GM12875 (cell line): ENCODE measurements around the gene RNF149.

ENCODE experiments used
- H3K4me3 ChIP-seq: one replicate; pipeline ENCODE4 v1.5.1; 2011; ENCODE audit warnings: low read depth, low read length, control low read depth
- TF ChIP-seq, protein P1 (sequence below): IDR thresholded peaks from 2 replicates; pipeline ENCODE4 v1.5.1; 2011; ENCODE audit warnings: low read depth, mild to moderate bottlenecking, control low read depth, inconsistent platforms, low read length, moderate library complexity, borderline replicate concordance; ENCODE audit not compliant: insufficient read depth

RNF149 gene

DNA sequence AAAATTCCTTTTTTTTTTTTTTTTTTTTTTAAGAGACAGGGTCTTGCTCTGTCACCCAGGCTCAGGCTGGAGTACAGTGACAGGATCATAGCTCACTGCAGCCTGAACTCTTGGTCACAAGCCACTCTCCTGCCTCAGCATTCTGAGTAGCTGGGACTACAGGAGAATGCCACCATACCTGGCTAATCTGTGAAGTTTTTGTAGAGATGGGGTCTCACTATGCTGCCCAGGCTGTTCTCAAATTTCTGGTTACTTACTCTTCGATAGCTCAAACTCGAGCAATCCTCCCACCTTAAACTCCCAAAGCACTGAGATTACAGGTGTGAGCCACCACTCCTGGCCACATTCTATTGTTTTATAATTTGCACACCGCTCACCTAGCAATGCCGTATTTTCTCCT lies 27.0 kb downstream of the RNF149 start:
- H3K4me3 ChIP-seq = no peak overlapping the region
- TF ChIP-seq, protein P1, sequence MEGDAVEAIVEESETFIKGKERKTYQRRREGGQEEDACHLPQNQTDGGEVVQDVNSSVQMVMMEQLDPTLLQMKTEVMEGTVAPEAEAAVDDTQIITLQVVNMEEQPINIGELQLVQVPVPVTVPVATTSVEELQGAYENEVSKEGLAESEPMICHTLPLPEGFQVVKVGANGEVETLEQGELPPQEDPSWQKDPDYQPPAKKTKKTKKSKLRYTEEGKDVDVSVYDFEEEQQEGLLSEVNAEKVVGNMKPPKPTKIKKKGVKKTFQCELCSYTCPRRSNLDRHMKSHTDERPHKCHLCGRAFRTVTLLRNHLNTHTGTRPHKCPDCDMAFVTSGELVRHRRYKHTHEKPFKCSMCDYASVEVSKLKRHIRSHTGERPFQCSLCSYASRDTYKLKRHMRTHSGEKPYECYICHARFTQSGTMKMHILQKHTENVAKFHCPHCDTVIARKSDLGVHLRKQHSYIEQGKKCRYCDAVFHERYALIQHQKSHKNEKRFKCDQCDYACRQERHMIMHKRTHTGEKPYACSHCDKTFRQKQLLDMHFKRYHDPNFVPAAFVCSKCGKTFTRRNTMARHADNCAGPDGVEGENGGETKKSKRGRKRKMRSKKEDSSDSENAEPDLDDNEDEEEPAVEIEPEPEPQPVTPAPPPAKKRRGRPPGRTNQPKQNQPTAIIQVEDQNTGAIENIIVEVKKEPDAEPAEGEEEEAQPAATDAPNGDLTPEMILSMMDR = no peak

DNA sequence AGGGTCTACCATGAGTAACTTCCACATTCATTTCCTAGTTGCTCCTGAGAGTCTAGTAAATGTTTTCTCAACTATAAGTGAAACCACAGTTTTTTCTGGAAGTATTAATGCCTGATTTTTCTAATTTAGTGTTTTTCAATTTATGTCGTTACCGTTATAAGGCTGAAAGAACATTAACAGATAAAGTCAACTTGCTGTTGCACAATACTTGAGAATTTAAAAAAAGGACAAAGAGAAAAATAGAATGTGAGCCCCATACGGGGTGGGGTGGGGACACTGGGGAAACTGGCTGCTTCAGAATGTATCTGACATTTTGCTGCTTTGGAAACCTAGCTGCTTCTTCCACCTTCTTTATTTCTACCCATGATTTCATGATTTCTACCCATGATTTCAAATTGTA lies 29.6 kb downstream of the RNF149 start:
- TF ChIP-seq, protein P1 = no peak
- no peak overlapping the region for H3K4me3 ChIP-seq

DNA sequence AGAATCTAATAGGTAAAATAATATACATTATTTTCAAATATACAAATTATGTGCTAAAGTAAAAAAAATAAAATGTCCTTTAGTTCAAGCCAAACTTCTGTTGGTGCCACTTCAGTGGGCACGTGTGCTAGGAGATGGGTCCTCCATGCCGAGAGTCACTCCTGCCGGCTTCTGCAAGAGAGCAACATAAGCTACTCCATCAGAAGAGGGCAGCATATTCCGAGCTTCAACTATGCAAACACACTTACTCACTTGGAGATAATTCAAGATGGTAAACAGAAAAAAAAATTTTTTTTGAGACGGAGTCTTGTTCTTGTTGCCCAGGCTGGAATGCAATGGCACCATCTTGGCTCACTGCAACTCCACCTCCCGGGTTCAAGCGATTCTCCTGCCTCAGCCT lies 31.4 kb downstream of the RNF149 start:
- TF ChIP-seq, protein P1 = no peak
- no peak overlapping the region for H3K4me3 ChIP-seq

DNA sequence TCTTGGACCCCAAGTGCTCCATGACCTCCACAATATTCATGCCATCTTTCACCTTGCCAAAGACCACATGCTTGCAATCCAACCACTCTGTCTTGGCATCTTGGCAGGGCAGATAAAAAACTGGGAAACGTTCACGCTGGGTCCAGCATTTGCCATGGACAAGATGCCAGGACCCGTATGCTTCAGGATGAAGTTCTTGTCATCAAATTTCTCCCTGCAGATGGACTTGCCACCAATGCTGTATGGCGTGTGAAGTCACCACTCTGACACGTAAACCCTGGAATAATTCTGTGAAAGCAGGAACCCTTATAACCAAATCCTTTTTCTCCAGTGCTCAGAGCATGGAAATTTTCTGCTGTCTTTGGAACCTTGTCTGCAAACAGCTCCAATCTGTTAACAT lies 34.4 kb downstream of the RNF149 start:
- no peak overlapping the region for H3K4me3 ChIP-seq
- TF ChIP-seq, protein P1 = no peak

DNA sequence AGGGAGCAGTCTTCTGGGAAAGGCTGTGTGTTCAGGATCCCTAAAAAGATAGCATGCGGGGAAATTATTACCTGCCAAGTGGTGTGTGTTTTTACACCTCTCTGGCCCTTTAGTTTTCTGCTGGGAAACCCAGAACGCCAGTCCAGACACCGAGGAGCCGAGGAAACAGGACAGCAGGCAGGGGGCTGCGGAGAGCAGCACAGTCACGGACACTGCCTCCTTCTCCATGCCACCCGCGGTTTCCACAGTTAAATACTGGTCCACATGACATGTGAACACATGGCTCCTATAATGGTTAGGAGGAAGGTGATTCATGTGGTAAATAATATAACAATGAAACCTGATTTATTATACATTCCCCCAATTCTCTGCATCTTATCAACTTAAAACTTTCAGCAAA lies 35.4 kb downstream of the RNF149 start:
- TF ChIP-seq, protein P1 = no peak

DNA sequence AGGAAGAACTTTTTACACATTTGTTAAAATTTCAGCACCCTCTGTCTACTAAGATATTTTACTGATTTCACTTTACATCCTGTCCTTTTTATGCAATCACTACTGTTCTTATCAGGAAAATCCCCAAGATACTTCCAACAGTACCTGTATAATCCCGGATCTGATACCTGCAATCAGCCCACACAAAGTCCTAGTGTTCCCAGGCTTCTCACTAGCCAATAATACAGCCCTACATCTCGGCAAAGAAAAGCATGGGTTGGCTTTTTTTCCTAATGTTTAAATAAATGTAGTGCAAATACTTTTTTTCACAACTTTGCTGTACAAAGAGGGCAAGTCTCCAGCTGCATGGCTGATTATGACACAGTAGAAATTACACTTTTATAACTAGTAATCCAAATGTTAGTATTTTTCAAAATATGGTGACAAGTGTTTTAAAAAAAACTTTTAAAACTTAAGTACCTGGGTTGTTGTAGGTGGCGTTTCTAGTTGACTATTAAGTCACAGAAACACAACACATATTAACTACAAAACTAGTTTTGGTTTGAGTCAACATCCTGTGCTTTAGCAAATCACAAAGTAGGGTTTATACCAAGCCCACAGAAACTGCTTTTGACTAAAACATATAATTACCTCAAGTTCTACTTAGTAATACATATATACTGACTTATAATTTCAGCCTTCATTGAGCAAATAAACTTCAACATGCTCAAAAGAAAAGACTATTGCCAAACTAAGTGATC lies 36.3 kb downstream of the RNF149 start:
- TF ChIP-seq, protein P1 = no peak
- no peak overlapping the region for H3K4me3 ChIP-seq

More for the DNA sequence above, 35.4 kb downstream of the RNF149 start:
- H3K4me3 ChIP-seq = no peak overlapping the region

DNA sequence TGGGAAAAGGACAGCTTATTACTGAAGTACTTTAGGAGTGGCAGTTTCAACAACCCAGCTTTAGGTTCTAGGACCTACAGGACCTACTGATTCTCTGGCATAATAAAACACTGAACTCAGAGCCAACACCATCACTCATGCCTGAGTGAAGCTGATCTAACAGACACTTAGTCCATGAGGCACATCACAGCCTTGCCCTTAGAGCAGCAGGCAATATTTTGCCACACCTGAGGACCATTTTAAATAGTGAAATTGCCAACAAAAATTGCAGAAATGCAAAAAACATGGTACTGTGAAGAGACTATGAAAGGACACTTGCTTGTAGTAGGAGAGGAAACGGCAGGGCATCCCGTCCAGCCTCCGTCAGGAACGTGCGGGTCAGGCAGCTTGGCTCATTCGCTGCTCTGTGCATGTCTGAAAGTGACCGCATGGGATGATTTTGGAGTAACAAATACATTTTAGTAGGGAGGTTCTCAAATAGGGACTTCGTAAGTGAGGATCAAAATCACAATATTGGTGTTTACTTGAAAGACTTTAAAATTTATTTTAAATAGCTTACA lies 37.7 kb downstream of the RNF149 start:
- TF ChIP-seq, protein P1 = no peak

More for the DNA sequence above, 37.7 kb downstream of the RNF149 start:
- no peak overlapping the region for H3K4me3 ChIP-seq
